Fibroblast of lung (primary cell): ENCODE results near the gene NT5DC4.

Experiments used
- EZH2 ChIP-seq: IDR thresholded peaks from 2 replicates; pipeline ENCODE4 v1.5.1; 2012; ENCODE audit warnings: low read length, control low read depth, mild to moderate bottlenecking; ENCODE audit errors: missing control alignments
- TF ChIP-seq, protein P1 (sequence below), 2 donors: IDR thresholded peaks in 1 of 2; conservative IDR thresholded peaks in 1 of 2; 1 replicate in 1 of 2; 2 replicates in 1 of 2; pipeline ENCODE4 v1.5.1; 2011 to 2012; ENCODE audit warnings: low read length in 2 of 2, control low read depth in 1 of 2, inconsistent platforms in 1 of 2, low read depth in 1 of 2, mild to moderate bottlenecking in 1 of 2

DNA sequence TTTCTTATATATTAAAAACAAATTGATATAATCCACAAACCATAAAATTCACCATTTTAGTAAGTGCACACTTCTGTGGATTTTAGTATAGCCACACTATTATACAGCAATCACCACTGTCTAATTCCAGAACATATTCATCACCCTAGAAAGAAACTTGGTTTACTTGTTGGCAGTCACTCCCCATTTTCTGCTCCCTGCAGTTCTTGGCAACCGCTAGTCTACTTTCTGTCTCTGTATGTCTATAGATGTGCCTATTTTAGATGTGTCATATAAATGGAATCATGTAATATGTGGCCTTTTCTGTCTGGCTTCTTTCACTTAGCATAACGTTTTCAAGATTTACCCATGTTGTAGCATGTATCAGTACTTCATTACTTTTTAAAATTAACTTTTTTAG lies 37.9 kb downstream of the NT5DC4 start:
- no peak for TF ChIP-seq EZH2
- TF ChIP-seq, protein P1, sequence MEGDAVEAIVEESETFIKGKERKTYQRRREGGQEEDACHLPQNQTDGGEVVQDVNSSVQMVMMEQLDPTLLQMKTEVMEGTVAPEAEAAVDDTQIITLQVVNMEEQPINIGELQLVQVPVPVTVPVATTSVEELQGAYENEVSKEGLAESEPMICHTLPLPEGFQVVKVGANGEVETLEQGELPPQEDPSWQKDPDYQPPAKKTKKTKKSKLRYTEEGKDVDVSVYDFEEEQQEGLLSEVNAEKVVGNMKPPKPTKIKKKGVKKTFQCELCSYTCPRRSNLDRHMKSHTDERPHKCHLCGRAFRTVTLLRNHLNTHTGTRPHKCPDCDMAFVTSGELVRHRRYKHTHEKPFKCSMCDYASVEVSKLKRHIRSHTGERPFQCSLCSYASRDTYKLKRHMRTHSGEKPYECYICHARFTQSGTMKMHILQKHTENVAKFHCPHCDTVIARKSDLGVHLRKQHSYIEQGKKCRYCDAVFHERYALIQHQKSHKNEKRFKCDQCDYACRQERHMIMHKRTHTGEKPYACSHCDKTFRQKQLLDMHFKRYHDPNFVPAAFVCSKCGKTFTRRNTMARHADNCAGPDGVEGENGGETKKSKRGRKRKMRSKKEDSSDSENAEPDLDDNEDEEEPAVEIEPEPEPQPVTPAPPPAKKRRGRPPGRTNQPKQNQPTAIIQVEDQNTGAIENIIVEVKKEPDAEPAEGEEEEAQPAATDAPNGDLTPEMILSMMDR (conservative IDR thresholded peaks at IDR 0.05 in 1 of 2, IDR thresholded peaks at IDR 0.05 in 1 of 2; ENCODE audit: low read depth in 1 of 2, low read length in 2 of 2): no peak
